HG03469 (cell line): ENCODE data around the gene MAML2.

Experiments
- ATAC-seq: cut with Tn5 transposase; IDR thresholded peaks from one replicate; pipeline ENCODE4 v1.9.1; 2021; ENCODE audit warnings: mild to moderate bottlenecking, moderate library complexity, moderate number of reproducible peaks; ENCODE audit not compliant: unreplicated experiment

The MAML2 gene

GRCh38 chr11:96215826-96216225 is 127.2 kb downstream of the MAML2 start:
- no peak for ATAC-seq

DNA sequence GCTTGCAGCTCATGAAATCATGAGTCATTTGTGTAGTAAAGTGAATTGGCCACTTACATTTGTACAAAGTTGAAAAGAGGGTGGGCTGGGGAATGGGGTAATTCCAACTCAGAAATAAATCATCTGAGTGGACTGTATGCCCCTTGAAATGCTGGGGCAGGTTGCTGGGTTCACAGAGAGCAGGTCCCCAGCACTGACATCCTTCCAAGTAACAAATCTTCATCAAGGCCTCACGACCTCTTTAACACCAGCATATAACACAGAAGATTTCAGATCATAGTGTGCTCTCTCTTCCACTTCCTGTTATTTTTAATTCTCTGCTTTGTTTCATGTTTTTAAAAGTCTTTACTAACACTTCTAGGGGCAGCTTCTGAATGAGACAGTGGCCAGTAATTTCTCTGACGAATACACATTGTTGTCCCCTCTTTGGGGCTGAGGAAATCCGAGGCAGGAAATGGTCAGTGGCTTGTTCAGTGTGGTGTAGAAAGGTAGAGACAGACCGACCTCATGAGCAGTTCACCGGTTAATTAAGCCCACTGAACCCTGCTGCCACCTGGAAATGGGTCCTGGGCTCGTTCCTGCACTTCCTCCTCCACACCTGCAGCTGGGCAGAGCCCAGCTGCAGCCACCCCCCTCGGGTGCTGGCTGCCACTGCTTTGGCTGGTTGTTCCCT is 127.7 kb downstream of the MAML2 start:
- ATAC-seq: peak; percentile 45

GRCh38 chr11:96214777-96215109 is 128.3 kb downstream of the MAML2 start:
- ATAC-seq: no peak

DNA sequence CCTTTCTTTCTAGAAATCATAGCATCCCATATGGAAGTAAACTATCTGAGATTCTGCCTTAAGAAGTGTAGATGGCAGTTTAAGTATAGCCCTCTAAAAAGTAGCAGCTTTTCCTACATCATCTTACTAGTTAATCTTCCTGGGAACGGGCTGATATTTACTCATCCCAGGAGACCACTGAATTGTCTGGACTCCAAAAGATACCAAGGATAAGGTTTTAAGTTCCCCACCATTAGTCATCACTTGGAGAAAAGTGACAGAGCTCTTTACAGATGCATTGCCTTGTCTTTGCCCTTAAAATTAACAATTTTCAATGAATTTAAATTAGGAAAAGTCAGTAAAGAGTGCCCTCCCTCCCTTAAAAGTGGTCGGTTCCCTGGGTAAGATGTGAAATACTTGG is 129.5 kb downstream of the MAML2 start:
- no peak for ATAC-seq

GRCh38 chr11:96211436-96211835 is 131.6 kb downstream of the MAML2 start:
- no peak for ATAC-seq

- peak; percentile 34 for ATAC-seq
Measured at GRCh38 chr11:96207459-96208449, 135.2 kb downstream of the MAML2 start.

DNA sequence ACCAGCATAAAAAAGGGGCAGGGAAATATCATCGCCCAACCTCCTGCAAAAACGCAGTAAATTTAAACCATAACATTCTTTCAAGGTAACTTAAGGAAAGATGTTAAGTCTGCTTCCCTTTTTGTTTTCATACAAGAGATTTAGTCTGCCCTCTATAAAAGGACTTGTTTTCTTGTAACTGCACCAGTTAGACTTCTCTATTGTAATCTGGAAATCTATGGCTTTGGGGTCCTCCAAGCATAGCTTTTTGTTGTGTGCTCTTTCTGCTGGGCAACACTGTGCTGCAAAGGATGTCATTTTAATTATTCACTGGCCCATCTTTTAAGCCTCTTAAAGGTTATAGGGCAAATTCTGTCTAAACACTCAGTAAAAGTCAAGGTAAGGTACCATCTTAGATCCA is 136.0 kb downstream of the MAML2 start:
- ATAC-seq: no peak

DNA sequence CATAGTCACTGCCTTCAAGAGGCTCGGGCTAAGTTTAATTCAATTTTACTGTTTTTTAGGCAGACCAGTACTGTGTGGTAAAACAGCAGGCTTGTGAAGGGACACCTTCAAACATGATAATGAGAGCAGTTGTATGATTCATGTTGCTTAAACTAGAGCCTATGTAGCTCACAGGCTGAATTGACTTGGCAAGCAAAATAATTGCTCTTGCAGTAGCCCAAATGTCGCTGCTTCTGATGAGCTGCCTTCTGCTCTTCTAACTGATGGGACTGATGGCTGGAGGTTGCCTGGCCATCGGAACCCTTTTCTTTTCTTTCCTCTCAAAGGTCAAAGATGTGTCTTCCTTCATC is 137.6 kb downstream of the MAML2 start:
- ATAC-seq: no peak

DNA sequence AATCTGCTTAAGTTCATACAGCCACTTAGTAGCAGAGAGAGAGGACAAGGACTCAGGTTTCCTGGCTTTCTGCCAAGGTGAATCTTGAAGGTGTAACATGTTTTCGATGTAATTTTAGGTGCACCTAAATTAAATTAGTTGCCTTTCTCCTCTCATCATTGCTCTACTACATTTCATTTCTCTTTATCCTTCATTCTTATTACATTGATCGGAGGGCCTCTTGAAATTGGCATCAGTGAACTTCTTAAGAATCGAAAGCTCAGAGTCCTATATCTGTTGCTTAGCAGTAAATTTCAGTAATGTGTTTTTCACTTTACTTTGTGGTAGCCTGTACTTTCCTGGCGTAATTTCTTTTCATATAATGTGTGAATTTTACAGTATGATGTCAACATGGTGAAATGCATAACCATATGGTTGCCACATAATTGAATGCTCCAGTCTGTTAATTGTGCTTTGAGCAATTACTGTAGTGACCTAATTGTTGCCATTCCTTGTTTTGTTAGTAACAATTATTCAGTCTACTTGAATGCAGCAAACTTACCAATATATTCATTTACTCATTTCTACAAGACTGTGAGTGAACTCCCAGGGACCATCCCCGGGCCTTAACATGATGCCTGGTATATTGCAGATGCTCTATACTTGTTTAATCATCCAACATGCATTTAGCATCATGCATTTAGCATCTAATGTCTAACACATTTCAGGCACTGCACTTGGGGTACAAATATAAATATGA is 138.1 kb downstream of the MAML2 start:
- no peak for ATAC-seq

GRCh38 chr11:96204366-96204659 is 138.7 kb downstream of the MAML2 start:
- ATAC-seq: no peak

GRCh38 chr11:96203567-96204365 is 139.2 kb downstream of the MAML2 start:
- ATAC-seq: no peak

GRCh38 chr11:96200243-96200642 is 142.8 kb downstream of the MAML2 start:
- ATAC-seq: no peak

GRCh38 chr11:96199563-96200025 is 143.4 kb downstream of the MAML2 start:
- ATAC-seq: no peak

GRCh38 chr11:96197801-96198701 is 144.9 kb downstream of the MAML2 start:
- ATAC-seq: peak; percentile 79

- ATAC-seq: no peak
Measured at GRCh38 chr11:96197103-96197502, 145.9 kb downstream of the MAML2 start.

DNA sequence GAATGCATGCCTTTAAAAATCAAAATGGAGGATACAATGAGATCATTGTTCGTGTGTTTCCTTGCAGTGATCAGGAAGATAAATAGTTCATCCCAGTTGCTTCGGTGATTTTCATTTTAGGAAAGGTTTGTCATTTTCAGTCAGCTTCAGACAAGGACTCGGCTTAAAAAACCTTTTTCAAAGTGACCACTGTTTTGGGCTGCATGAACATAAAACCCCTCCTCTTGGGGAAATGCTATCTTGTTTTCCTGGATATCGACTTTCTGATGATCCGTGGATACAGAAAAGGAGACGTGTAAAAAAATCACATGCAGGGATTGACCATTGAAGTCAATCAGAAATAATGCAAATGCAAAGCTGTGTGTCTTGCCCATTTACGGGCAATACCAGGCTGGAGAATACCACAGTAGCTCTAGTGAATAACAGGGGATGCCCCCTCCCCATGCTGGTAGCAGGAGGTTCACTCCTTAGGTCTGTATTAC is 146.8 kb downstream of the MAML2 start:
- no peak for ATAC-seq

DNA sequence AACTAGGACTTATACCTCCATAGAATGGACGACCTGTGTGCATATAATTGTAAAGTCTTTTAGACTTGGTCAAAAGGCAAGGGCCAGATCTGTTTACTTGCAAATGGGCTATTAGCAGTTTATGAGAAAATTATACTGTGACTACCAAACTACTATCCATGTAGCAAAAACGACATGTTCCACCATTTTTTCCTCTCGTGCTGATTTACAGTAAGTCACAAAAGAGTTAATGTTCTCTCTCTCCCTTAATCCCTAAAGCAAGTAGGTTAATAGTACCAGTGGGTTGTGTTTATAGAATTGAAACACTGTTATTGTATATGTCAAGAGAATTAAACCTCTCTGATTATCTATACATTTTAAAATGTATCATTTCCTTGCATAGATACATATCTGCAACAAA is 147.3 kb downstream of the MAML2 start:
- ATAC-seq: no peak

- no peak for ATAC-seq
Measured at GRCh38 chr11:96194581-96195374, 148.2 kb downstream of the MAML2 start.
